ENCODE measurements around the gene DPPA3. TPM values are rescaled to one million over a fixed set of nuclear protein-coding genes. Genes with fewer than 3 reads are reported as not detected.
"Not testable (repeated sequence)": the region's sequence is repeated elsewhere in the genome, so short reads cannot be mapped to it uniquely, and the experiment has no call there.

Gene DPPA3
- total RNA-seq: not detected
- long read RNA-seq: 0 reads

GRCh38 chr12:7711133-7711532, at the start of gene DPPA3:
Gene DPPA3, plus strand, starts transcription at chr12:7711433. Its CDS starts 138 bp downstream, at chr12:7711571.
- DNase-seq (ENCODE audit: low spot score): no peak

- DNase-seq (ENCODE audit: low spot score): no peak
Observed at GRCh38 chr12:7661741-7662140, 49.5 kb upstream of the DPPA3 start.

- DNase-seq (ENCODE audit: low spot score): no peak
Observed at GRCh38 chr12:7666595-7666994, 44.6 kb upstream of the DPPA3 start.

GRCh38 chr12:7667125-7667524, 44.1 kb upstream of the DPPA3 start:
- no peak for DNase-seq (ENCODE audit: low spot score)

GRCh38 chr12:7668171-7668570, 43.1 kb upstream of the DPPA3 start:
- no peak for DNase-seq (ENCODE audit: low spot score)

- not testable (repeated sequence) for DNase-seq (ENCODE audit: low spot score)
Observed at GRCh38 chr12:7675455-7675854, 35.8 kb upstream of the DPPA3 start.

GRCh38 chr12:7677432-7677888, 33.8 kb upstream of the DPPA3 start:
- DNase-seq (ENCODE audit: low spot score): not testable (repeated sequence)

- no peak for DNase-seq (ENCODE audit: low spot score)
Observed at GRCh38 chr12:7678744-7679143, 32.5 kb upstream of the DPPA3 start.

GRCh38 chr12:7679251-7680045, 31.8 kb upstream of the DPPA3 start:
- DNase-seq (ENCODE audit: low spot score): no peak

GRCh38 chr12:7681535-7681934, 29.7 kb upstream of the DPPA3 start:
- no peak for DNase-seq (ENCODE audit: low spot score)

- DNase-seq (ENCODE audit: low spot score): no peak
Observed at GRCh38 chr12:7693793-7694192, 17.4 kb upstream of the DPPA3 start.

- DNase-seq (ENCODE audit: low spot score): no peak
Observed at GRCh38 chr12:7694556-7695236, 16.5 kb upstream of the DPPA3 start.

- DNase-seq (ENCODE audit: low spot score): no peak
Observed at GRCh38 chr12:7695237-7695560, 16.0 kb upstream of the DPPA3 start.

GRCh38 chr12:7695566-7696197, 15.6 kb upstream of the DPPA3 start, which contains the start of gene GDF3:
Gene GDF3, minus strand, starts transcription at chr12:7695775. Its CDS starts 47 bp downstream, at chr12:7695728.
- no peak for DNase-seq (ENCODE audit: low spot score)

- DNase-seq (ENCODE audit: low spot score): no peak
Observed at GRCh38 chr12:7705846-7706245, 5.4 kb upstream of the DPPA3 start.

- DNase-seq (ENCODE audit: low spot score): no peak
Observed at GRCh38 chr12:7709969-7710675, 1.1 kb upstream of the DPPA3 start.

GRCh38 chr12:7712841-7713442, 1.7 kb downstream of the DPPA3 start:
- no peak for DNase-seq (ENCODE audit: low spot score)

- no peak for DNase-seq (ENCODE audit: low spot score)
Observed at GRCh38 chr12:7716381-7716780, 5.1 kb downstream of the DPPA3 start.

- DNase-seq (ENCODE audit: low spot score): no peak
Observed at GRCh38 chr12:7719946-7720730, 8.9 kb downstream of the DPPA3 start.

GRCh38 chr12:7723926-7724325, 12.7 kb downstream of the DPPA3 start:
- DNase-seq (ENCODE audit: low spot score): no peak
